ENCODE results near the gene PFDN4.

Gene PFDN4

GRCh38 chr20:54194724-54195438 lies 13.0 kb upstream of the PFDN4 start:
- H3K4me3 ChIP-seq (ENCODE audit: low read length) = no peak overlapping the region
- no peak for DNase-seq (ENCODE audit: low read depth)
- no peaks in the 10 kb centered on the region for H3K27me3 ChIP-seq (replicated peaks; ENCODE audit: control insufficient read depth, insufficient read depth, low read length)
- no peaks in the 10 kb centered on the region for H3K9me3 ChIP-seq (ENCODE audit: control insufficient read depth, low read length)
- H3K9ac ChIP-seq (ENCODE audit: low read length) = no peak overlapping the region
- no peaks in the 10 kb centered on the region for H3K36me3 ChIP-seq (ENCODE audit: control insufficient read depth, insufficient read depth, low read length, severe bottlenecking)
- peaks cover 6% of the 10 kb centered on the region for H3K4me1 ChIP-seq (ENCODE audit: control insufficient read depth, insufficient read depth, low read length)

- H3K4me1 ChIP-seq (ENCODE audit: control insufficient read depth, insufficient read depth, low read length) = peaks cover 6% of the 10 kb centered on the region
- no peaks in the 10 kb centered on the region for H3K9me3 ChIP-seq (ENCODE audit: control insufficient read depth, low read length)
- no peak for DNase-seq (ENCODE audit: low read depth)
- no peak overlapping the region for H3K4me3 ChIP-seq (ENCODE audit: low read length)
- no peaks in the 10 kb centered on the region for H3K36me3 ChIP-seq (ENCODE audit: control insufficient read depth, insufficient read depth, low read length, severe bottlenecking)
- H3K27me3 ChIP-seq (replicated peaks; ENCODE audit: control insufficient read depth, insufficient read depth, low read length) = no peaks in the 10 kb centered on the region
- no peak overlapping the region for H3K9ac ChIP-seq (ENCODE audit: low read length)
Measured at GRCh38 chr20:54195483-54196472, 12.1 kb upstream of the PFDN4 start.

- DNase-seq (ENCODE audit: low read depth) = peak; percentile 51
- no peaks in the 10 kb centered on the region for H3K9me3 ChIP-seq (ENCODE audit: control insufficient read depth, low read length)
- peaks cover 6% of the 10 kb centered on the region for H3K4me1 ChIP-seq (ENCODE audit: control insufficient read depth, insufficient read depth, low read length)
- no peak overlapping the region for H3K9ac ChIP-seq (ENCODE audit: low read length)
- no peak overlapping the region for H3K4me3 ChIP-seq (ENCODE audit: low read length)
- no peaks in the 10 kb centered on the region for H3K36me3 ChIP-seq (ENCODE audit: control insufficient read depth, insufficient read depth, low read length, severe bottlenecking)
- peaks cover 4% of the 10 kb centered on the region for H3K27me3 ChIP-seq (replicated peaks; ENCODE audit: control insufficient read depth, insufficient read depth, low read length)
Measured at GRCh38 chr20:54197621-54198604, 10.0 kb upstream of the PFDN4 start.

- no peak for DNase-seq (ENCODE audit: low read depth)
- H3K9ac ChIP-seq (ENCODE audit: low read length) = no peak overlapping the region
Measured at GRCh38 chr20:54199283-54199682, 8.6 kb upstream of the PFDN4 start.

GRCh38 chr20:54199721-54200176 lies 8.1 kb upstream of the PFDN4 start:
- H3K27me3 ChIP-seq (replicated peaks; ENCODE audit: control insufficient read depth, insufficient read depth, low read length) = peaks cover 4% of the 10 kb centered on the region
- no peaks in the 10 kb centered on the region for H3K36me3 ChIP-seq (ENCODE audit: control insufficient read depth, insufficient read depth, low read length, severe bottlenecking)
- DNase-seq (ENCODE audit: low read depth) = peak; percentile 88
- H3K9ac ChIP-seq (ENCODE audit: low read length) = no peak overlapping the region
- H3K4me1 ChIP-seq (ENCODE audit: control insufficient read depth, insufficient read depth, low read length) = peaks cover 3% of the 10 kb centered on the region
- H3K9me3 ChIP-seq (ENCODE audit: control insufficient read depth, low read length) = no peaks in the 10 kb centered on the region
- no peak overlapping the region for H3K4me3 ChIP-seq (ENCODE audit: low read length)

More at GRCh38 chr20:54199283-54199682, 8.6 kb upstream of the PFDN4 start:
- Histone ChIP-seq H3K27me3 (replicated peaks; ENCODE audit: control insufficient read depth, insufficient read depth, low read length) (peaks cover 4% of the 10 kb centered on the region), H3K4me3 (ENCODE audit: low read length) (no peak overlapping the region), H3K9me3 (ENCODE audit: control insufficient read depth, low read length) (no peaks in the 10 kb centered on the region), H3K36me3 (ENCODE audit: control insufficient read depth, insufficient read depth, low read length, severe bottlenecking) (no peaks in the 10 kb centered on the region), H3K4me1 (ENCODE audit: control insufficient read depth, insufficient read depth, low read length) (peaks cover 6% of the 10 kb centered on the region)

GRCh38 chr20:54200487-54201267 lies 7.2 kb upstream of the PFDN4 start:
- no peaks in the 10 kb centered on the region for H3K4me1 ChIP-seq (ENCODE audit: control insufficient read depth, insufficient read depth, low read length)
- DNase-seq (ENCODE audit: low read depth) = no peak
- H3K9ac ChIP-seq (ENCODE audit: low read length) = no peak overlapping the region
- peaks cover 4% of the 10 kb centered on the region for H3K27me3 ChIP-seq (replicated peaks; ENCODE audit: control insufficient read depth, insufficient read depth, low read length)
- H3K4me3 ChIP-seq (ENCODE audit: low read length) = no peak overlapping the region
- H3K9me3 ChIP-seq (ENCODE audit: control insufficient read depth, low read length) = no peaks in the 10 kb centered on the region
- H3K36me3 ChIP-seq (ENCODE audit: control insufficient read depth, insufficient read depth, low read length, severe bottlenecking) = no peaks in the 10 kb centered on the region

- Histone ChIP-seq H3K4me3 (ENCODE audit: low read length) (no peak overlapping the region), H3K9ac (ENCODE audit: low read length) (no peak overlapping the region), H3K9me3 (ENCODE audit: control insufficient read depth, low read length) (no peaks in the 10 kb centered on the region), H3K27me3 (replicated peaks; ENCODE audit: control insufficient read depth, insufficient read depth, low read length) (peaks cover 4% of the 10 kb centered on the region), H3K4me1 (ENCODE audit: control insufficient read depth, insufficient read depth, low read length) (no peaks in the 10 kb centered on the region), H3K36me3 (ENCODE audit: control insufficient read depth, insufficient read depth, low read length, severe bottlenecking) (no peaks in the 10 kb centered on the region)
- DNase-seq (ENCODE audit: low read depth) = no peak
Measured at GRCh38 chr20:54201268-54201846, 6.5 kb upstream of the PFDN4 start.

GRCh38 chr20:54203281-54203680 lies 4.6 kb upstream of the PFDN4 start:
- Histone ChIP-seq H3K9ac (ENCODE audit: low read length) (no peak overlapping the region), H3K4me3 (ENCODE audit: low read length) (no peak overlapping the region), H3K36me3 (ENCODE audit: control insufficient read depth, insufficient read depth, low read length, severe bottlenecking) (no peaks in the 10 kb centered on the region), H3K4me1 (ENCODE audit: control insufficient read depth, insufficient read depth, low read length) (no peaks in the 10 kb centered on the region), H3K27me3 (replicated peaks; ENCODE audit: control insufficient read depth, insufficient read depth, low read length) (peaks cover 4% of the 10 kb centered on the region), H3K9me3 (ENCODE audit: control insufficient read depth, low read length) (no peaks in the 10 kb centered on the region)
- DNase-seq (ENCODE audit: low read depth) = no peak

- Histone ChIP-seq H3K4me1 (ENCODE audit: control insufficient read depth, insufficient read depth, low read length) (peaks cover 3% of the 10 kb centered on the region), H3K9me3 (ENCODE audit: control insufficient read depth, low read length) (no peaks in the 10 kb centered on the region), H3K4me3 (ENCODE audit: low read length) (no peak overlapping the region), H3K27me3 (replicated peaks; ENCODE audit: control insufficient read depth, insufficient read depth, low read length) (peaks cover 4% of the 10 kb centered on the region), H3K36me3 (ENCODE audit: control insufficient read depth, insufficient read depth, low read length, severe bottlenecking) (no peaks in the 10 kb centered on the region), H3K9ac (ENCODE audit: low read length) (no peak overlapping the region)
- no peak for DNase-seq (ENCODE audit: low read depth)
Measured at GRCh38 chr20:54204063-54204462, 3.8 kb upstream of the PFDN4 start.

- peaks cover 4% of the 10 kb centered on the region for H3K27me3 ChIP-seq (replicated peaks; ENCODE audit: control insufficient read depth, insufficient read depth, low read length)
- no peak overlapping the region for H3K9ac ChIP-seq (ENCODE audit: low read length)
- H3K36me3 ChIP-seq (ENCODE audit: control insufficient read depth, insufficient read depth, low read length, severe bottlenecking) = no peaks in the 10 kb centered on the region
- H3K4me3 ChIP-seq (ENCODE audit: low read length) = no peak overlapping the region
- H3K4me1 ChIP-seq (ENCODE audit: control insufficient read depth, insufficient read depth, low read length) = peaks cover 8% of the 10 kb centered on the region
- DNase-seq (ENCODE audit: low read depth) = no peak
- no peaks in the 10 kb centered on the region for H3K9me3 ChIP-seq (ENCODE audit: control insufficient read depth, low read length)
Measured at GRCh38 chr20:54204481-54204880, 3.4 kb upstream of the PFDN4 start.

Data from adipocyte (in vitro differentiated cells).